SU-DHL-6 (cell line): Measurements from ENCODE around the gene AP1S1.

ENCODE experiments used
- EZH2phosphoT487 ChIP-seq: fragments of 200-600 bp; sonication (generic), shearing (Covaris generic); conservative IDR thresholded peaks from 2 replicates; pipeline ENCODE4 v1.6.1; 2018; ENCODE audit warnings: mild to moderate bottlenecking, antibody characterized with exemption, low read length, moderate library complexity, mixed read lengths
- TF ChIP-seq, protein P1 (sequence below): fragments of 200-600 bp; sonication (generic); IDR thresholded peaks from one replicate; pipeline ENCODE4 v1.5.1; 2017; ENCODE audit warnings: antibody characterized with exemption, mild to moderate bottlenecking, low read length, moderate library complexity; ENCODE audit not compliant: insufficient read depth, poor library complexity, severe bottlenecking

DNA sequence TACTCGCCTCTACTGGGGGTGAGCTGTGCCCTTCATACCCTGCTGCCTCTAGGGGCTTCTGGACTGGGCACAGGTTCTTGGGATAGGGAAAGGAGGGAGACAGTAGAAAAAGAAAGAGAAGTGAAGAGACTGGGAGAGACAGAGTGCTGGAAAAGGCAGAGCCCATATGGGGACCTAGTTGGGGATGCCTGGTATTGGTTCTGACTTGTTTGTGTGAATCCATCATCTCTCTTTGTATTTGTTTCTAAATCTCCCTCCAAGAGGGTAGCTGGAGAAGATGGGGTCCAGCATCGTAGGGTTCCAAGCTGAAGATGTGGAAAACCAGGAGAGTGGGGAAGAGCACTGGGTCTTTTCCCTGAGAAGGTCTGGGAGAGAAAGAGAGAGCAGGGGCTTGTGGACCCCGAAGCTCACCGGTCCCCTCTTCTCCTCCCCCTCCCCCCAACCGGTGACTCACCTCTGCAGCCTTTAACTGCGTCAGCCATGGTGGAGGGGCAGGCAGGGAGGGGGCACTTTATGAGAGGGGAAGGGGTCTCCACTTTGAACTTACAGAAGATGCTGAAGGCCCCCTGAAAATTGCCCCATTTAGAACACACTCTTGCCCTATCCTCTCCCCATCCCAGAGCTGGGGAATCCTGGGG is 14.3 kb downstream of the AP1S1 start:
- TF ChIP-seq, protein P1, sequence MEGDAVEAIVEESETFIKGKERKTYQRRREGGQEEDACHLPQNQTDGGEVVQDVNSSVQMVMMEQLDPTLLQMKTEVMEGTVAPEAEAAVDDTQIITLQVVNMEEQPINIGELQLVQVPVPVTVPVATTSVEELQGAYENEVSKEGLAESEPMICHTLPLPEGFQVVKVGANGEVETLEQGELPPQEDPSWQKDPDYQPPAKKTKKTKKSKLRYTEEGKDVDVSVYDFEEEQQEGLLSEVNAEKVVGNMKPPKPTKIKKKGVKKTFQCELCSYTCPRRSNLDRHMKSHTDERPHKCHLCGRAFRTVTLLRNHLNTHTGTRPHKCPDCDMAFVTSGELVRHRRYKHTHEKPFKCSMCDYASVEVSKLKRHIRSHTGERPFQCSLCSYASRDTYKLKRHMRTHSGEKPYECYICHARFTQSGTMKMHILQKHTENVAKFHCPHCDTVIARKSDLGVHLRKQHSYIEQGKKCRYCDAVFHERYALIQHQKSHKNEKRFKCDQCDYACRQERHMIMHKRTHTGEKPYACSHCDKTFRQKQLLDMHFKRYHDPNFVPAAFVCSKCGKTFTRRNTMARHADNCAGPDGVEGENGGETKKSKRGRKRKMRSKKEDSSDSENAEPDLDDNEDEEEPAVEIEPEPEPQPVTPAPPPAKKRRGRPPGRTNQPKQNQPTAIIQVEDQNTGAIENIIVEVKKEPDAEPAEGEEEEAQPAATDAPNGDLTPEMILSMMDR = no peak
- TF ChIP-seq EZH2phosphoT487 = no peak
